ENCODE data around the gene EXOC3.

The EXOC3 gene

DNA sequence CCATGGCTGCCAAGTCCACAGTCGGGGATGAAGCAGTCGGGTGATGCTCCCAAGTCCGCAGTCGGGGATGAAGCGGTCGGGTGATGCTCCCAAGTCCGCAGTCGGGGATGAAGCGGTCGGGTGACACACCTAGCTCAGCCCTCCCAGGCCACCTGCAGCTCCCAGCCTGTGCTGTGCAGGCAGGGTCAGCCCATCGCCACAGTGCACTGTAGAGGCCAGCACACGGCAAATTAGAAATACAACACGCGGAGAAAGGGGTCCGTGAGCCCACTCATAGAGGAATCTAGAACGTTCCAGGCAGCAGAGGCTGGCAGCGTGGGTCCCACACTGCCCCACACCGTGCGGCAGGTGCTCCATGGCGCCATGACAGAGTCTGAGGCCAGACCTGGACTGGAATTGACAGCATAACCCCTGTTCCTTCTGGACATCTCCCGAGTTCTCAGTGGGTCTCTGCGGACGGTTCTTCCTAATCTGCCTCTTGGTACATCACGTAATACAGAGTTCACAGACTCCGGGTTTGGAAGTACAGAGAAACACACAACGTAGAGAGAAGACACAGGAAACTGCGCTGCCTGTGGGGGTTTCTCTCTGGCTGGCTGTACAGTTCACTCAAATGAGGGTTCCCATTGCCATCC lies 7.7 kb upstream of the EXOC3 start:
- DNase-seq (ENCODE audit: insufficient read length), result no peak
- no peak for FAIRE-seq
- no peak for TF ChIP-seq TAF1 (IDR thresholded peaks at IDR 0.05; ENCODE audit: borderline replicate concordance, low read depth, low read length)
- no peak for TF ChIP-seq POLR2AphosphoS5 (IDR thresholded peaks at IDR 0.05; ENCODE audit: low read depth, low read length)
- TF ChIP-seq POLR2A (IDR thresholded peaks at IDR 0.05; ENCODE audit: low read depth, low read length), result no peak

- FAIRE-seq (no peak), DNase-seq (ENCODE audit: insufficient read length) (no peak)
- TF ChIP-seq POLR2A (IDR thresholded peaks at IDR 0.05; ENCODE audit: low read depth, low read length) (peak; percentile 54; the same call in 1 of the 2 replicates), POLR2AphosphoS5 (IDR thresholded peaks at IDR 0.05; ENCODE audit: low read depth, low read length) (peak; percentile 83), TAF1 (IDR thresholded peaks at IDR 0.05; ENCODE audit: borderline replicate concordance, low read depth, low read length) (no peak)
Measured at GRCh38 chr5:435961-436640, 6.9 kb upstream of the EXOC3 start.

GRCh38 chr5:436641-436975 lies 6.4 kb upstream of the EXOC3 start:
- DNase-seq (ENCODE audit: insufficient read length) (no peak), FAIRE-seq (no peak)
- no peak for TF ChIP-seq POLR2AphosphoS5 (IDR thresholded peaks at IDR 0.05; ENCODE audit: low read depth, low read length)

- FAIRE-seq, result no peak
- TF ChIP-seq TAF1 (IDR thresholded peaks at IDR 0.05; ENCODE audit: borderline replicate concordance, low read depth, low read length) (no peak), POLR2AphosphoS5 (IDR thresholded peaks at IDR 0.05; ENCODE audit: low read depth, low read length) (peak; percentile 66), POLR2A (IDR thresholded peaks at IDR 0.05; ENCODE audit: low read depth, low read length) (peak; percentile 36; the same call in 1 of the 2 replicates)
- no peak for DNase-seq (ENCODE audit: insufficient read length)
Measured at GRCh38 chr5:437281-437771, 5.7 kb upstream of the EXOC3 start.

- FAIRE-seq, result no peak
- TF ChIP-seq POLR2A (IDR thresholded peaks at IDR 0.05; ENCODE audit: low read depth, low read length) (no peak; the same call in 1 of the 2 replicates), POLR2AphosphoS5 (IDR thresholded peaks at IDR 0.05; ENCODE audit: low read depth, low read length) (peak; percentile 31; the same call in 1 of the 2 replicates), TAF1 (IDR thresholded peaks at IDR 0.05; ENCODE audit: borderline replicate concordance, low read depth, low read length) (no peak)
- no peak for DNase-seq (ENCODE audit: insufficient read length)
Measured at GRCh38 chr5:438481-438981, 4.4 kb upstream of the EXOC3 start.

DNA sequence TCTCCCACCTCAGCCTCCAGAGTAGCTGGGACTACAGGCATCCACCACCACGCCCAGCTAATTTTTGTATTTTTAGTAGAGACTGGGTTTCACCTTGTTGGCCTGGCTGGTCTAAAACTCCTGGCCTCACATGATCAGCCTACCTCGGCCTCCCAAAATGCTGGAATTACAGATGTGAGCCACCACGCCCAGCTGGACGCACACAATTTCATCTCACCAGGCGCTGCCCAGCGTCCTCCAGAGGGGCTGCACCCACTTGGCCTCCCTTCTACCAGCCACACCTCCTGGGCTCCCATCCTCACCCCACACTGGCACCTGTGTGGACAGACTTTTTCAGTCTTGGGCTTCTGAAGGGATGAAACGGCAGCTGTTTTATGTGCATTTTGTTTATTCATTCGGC lies 3.8 kb upstream of the EXOC3 start:
- no peak; the same call in 1 of the 2 replicates for TF ChIP-seq POLR2AphosphoS5 (IDR thresholded peaks at IDR 0.05; ENCODE audit: low read depth, low read length)
- DNase-seq (ENCODE audit: insufficient read length), result no peak
- no peak for FAIRE-seq

GRCh38 chr5:439636-440035 lies 3.3 kb upstream of the EXOC3 start:
- no peak for TF ChIP-seq TAF1 (IDR thresholded peaks at IDR 0.05; ENCODE audit: borderline replicate concordance, low read depth, low read length)
- TF ChIP-seq POLR2AphosphoS5 (IDR thresholded peaks at IDR 0.05; ENCODE audit: low read depth, low read length), result peak; percentile 59
- 0 out of 2 replicates have a peak, but pooled peaks have one; percentile 25 for TF ChIP-seq POLR2A (IDR thresholded peaks at IDR 0.05; ENCODE audit: low read depth, low read length)
- DNase-seq (ENCODE audit: insufficient read length) (no peak), FAIRE-seq (no peak)

DNA sequence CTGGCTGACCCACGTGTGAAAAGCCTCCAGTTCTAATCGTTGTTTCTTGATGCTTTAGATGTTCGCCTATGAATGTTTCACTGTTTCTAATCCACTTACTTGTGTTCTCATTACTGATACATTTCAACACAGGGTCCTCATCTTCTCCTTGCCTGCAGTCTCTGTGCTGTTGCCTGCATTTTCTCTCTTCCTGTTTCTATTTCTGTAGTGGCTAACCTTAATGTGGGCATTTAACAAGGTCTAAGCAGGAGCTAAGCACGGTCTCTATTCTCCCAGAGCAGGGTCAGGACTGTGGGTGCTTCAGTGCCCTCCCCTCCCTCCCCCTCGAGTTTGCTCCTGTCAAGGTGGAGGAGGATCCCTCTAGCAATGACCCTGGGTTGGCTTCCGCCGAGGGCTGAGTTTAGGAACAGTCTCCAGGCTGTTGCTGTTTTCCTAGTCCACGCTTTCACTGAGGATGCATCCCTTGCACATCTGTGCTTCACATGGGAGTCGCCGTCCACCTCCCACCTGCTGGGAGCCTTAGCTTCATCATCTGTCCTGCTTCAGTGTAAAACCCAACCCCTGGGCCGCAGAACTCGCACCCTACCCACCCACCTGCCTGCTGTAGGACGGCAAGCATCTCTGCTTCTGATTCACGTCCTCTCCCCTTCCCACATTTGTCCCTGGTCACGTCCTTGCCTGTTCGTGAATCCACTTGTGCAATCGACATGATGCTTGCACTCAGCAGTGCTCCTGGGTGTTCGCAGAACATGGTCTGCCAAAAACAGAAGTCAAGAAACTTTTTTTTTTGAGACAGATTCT lies 2.4 kb upstream of the EXOC3 start:
- TF ChIP-seq TAF1 (IDR thresholded peaks at IDR 0.05; ENCODE audit: borderline replicate concordance, low read depth, low read length), result no peak
- TF ChIP-seq POLR2A (IDR thresholded peaks at IDR 0.05; ENCODE audit: low read depth, low read length), result no peak; the same call in 1 of the 2 replicates
- no peak for TF ChIP-seq POLR2AphosphoS5 (IDR thresholded peaks at IDR 0.05; ENCODE audit: low read depth, low read length)
- FAIRE-seq, result no peak
- no peak for DNase-seq (ENCODE audit: insufficient read length)

- TF ChIP-seq POLR2AphosphoS5 (IDR thresholded peaks at IDR 0.05; ENCODE audit: low read depth, low read length) (no peak), TAF1 (IDR thresholded peaks at IDR 0.05; ENCODE audit: borderline replicate concordance, low read depth, low read length) (no peak), POLR2A (IDR thresholded peaks at IDR 0.05; ENCODE audit: low read depth, low read length) (no peak)
- no peak for DNase-seq (ENCODE audit: insufficient read length)
- FAIRE-seq, result no peak
Measured at GRCh38 chr5:441996-442334, 1.0 kb upstream of the EXOC3 start.

DNA sequence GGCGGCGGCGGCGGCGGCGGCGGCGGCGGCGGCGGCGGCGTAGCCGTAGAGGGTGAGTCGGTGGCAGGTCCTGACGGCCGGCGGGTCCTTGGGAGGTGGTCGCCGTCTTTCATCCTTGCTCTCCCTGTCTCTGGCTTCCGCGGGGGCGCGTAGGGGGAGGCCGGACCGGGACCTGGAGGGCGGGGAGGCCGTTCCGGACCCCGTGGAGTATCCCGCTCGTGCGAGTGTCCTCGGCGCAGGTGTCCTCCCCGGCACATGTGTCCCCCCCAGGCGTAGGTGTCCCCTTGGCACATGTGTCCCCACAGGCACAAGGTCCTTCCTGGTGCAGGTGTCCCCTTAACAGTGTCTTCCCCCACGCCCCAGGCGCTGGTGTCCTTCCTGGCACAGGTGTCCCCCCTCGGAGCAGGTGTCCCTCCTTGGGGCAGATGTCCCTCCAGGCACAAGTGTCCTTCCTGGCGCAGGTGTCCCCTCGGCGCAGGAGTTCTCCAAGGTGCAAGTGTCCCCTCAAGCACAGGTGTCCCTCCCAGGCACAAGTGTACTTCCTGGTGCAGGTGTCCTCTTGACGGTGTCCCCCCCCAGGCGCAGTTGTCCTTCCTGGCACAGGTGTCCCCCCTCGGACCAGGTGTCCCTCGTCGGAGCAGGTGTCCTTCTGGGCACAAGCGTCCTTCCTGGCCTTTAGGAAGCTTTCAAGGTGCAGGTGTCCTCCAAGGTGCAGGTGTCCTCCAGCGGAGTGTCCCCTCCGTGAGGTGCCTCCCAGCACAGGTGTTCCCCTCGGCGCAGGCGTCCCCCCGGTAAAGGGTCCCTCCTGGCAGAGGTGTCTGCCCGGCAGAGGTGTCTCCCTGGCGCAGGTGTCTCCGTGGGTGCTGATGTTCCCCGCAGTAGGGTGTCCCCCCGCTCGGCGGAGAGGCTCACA lies 519 bp downstream of the EXOC3 start:
- FAIRE-seq (no peak), DNase-seq (ENCODE audit: insufficient read length) (peak; percentile 49)
- TF ChIP-seq POLR2AphosphoS5 (IDR thresholded peaks at IDR 0.05; ENCODE audit: low read depth, low read length), result no peak
- no peak; the same call in 1 of the 2 replicates for TF ChIP-seq POLR2A (IDR thresholded peaks at IDR 0.05; ENCODE audit: low read depth, low read length)
- TF ChIP-seq TAF1 (IDR thresholded peaks at IDR 0.05; ENCODE audit: borderline replicate concordance, low read depth, low read length), result no peak

DNA sequence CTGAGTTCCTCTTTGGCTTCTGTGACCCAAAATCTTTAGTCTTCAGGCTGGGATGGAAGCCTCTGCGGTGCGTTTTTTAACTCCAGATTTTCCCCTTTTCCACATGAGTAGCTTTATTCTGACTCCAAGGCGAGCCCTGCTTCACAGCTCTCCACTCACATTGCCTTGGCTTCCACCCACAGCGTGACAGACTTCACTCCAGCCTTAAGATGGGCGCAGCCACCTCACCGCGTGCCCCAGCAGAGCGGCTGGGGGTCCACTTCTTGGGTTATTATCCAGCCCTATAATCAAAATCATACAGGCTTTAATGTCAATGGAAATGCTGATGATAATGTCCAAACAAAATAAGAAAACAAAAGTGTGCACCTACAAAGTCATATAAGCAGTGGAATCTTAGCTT lies 1.2 kb downstream of the EXOC3 start:
- no peak for DNase-seq (ENCODE audit: insufficient read length)
- TF ChIP-seq POLR2A (IDR thresholded peaks at IDR 0.05; ENCODE audit: low read depth, low read length) (no peak), POLR2AphosphoS5 (IDR thresholded peaks at IDR 0.05; ENCODE audit: low read depth, low read length) (no peak)
- no peak for FAIRE-seq
